ENCODE results near the gene SH3YL1.

GRCh38 chr2:175880-176820, 87.7 kb downstream of the SH3YL1 start:
- no peak for TF ChIP-seq CTCF (IDR thresholded peaks at IDR 0.05; ENCODE audit: low read depth, low read length, missing input control)
- no peak for TF ChIP-seq NR2F2 (IDR thresholded peaks at IDR 0.05)
- TF ChIP-seq ZBTB33 (IDR thresholded peaks at IDR 0.05) = no peak
- TF ChIP-seq FOXA1 (IDR thresholded peaks at IDR 0.05) = no peak
- no peak for TF ChIP-seq REST (IDR thresholded peaks at IDR 0.05)
- no peak for TF ChIP-seq MAX (IDR thresholded peaks at IDR 0.05)
- no peak for TF ChIP-seq SP1 (IDR thresholded peaks at IDR 0.05)

All from liver (tissue), 3 donors.